GM21529 (cell line): ENCODE results near the gene WDR73.

ENCODE experiments used
- ATAC-seq: cut with Tn5 transposase; IDR thresholded peaks from one replicate; pipeline ENCODE4 v1.9.1; 2021; ENCODE audit not compliant: unreplicated experiment

Gene WDR73

GRCh38 chr15:84590406-84590805, 63.7 kb downstream of the WDR73 start:
- ATAC-seq: no peak
